Smooth muscle cell (in vitro differentiated cells): Measurements from ENCODE around the gene TMTC2. TPM values are rescaled to one million over a fixed set of nuclear protein-coding genes. Genes with fewer than 3 reads are reported as not detected.

Experiments used
- DNase-seq: peaks from one replicate; lab custom pipeline; 2025; ENCODE audit not compliant: unreplicated experiment; lab: John Stamatoyannopoulos, UW
- H2AFZ ChIP-seq: fragments of 200-600 bp; sonication (generic); 2 replicates; pipeline ENCODE4 v1.6.0; 2016; ENCODE audit warnings: antibody characterized with exemption, low read depth, mild to moderate bottlenecking
- H3F3A ChIP-seq: fragments of 200-600 bp; sonication (generic); 2 replicates; pipeline ENCODE4 v1.6.0; 2017; ENCODE audit warnings: antibody characterized with exemption, low read depth
- H3K27ac ChIP-seq: fragments of 200-600 bp; sonication (generic); 2 replicates; pipeline ENCODE4 v1.5.1; 2016; ENCODE audit warnings: low read depth, mild to moderate bottlenecking
- H3K27me3 ChIP-seq: fragments of 200-600 bp; sonication (generic); 2 replicates; pipeline ENCODE4 v1.6.1; 2016; ENCODE audit warnings: low read depth, mild to moderate bottlenecking
- H3K36me3 ChIP-seq: fragments of 200-600 bp; sonication (generic); 2 replicates; pipeline ENCODE4 v1.5.1; 2016; ENCODE audit warnings: low read depth
- H3K4me1 ChIP-seq: fragments of 200-600 bp; sonication (generic); 2 replicates; pipeline ENCODE4 v1.5.1; 2016; ENCODE audit warnings: low read depth
- H3K4me2 ChIP-seq: fragments of 200-600 bp; sonication (generic); 2 replicates; pipeline ENCODE4 v1.6.0; 2016; ENCODE audit warnings: mild to moderate bottlenecking
- H3K4me3 ChIP-seq: fragments of 200-600 bp; sonication (generic); 2 replicates; pipeline ENCODE4 v1.5.1; 2016; ENCODE audit warnings: mild to moderate bottlenecking
- H3K79me2 ChIP-seq: fragments of 200-600 bp; sonication (generic); 2 replicates; pipeline ENCODE4 v1.6.0; 2016; ENCODE audit warnings: low read depth, mild to moderate bottlenecking
- H3K9ac ChIP-seq: fragments of 200-600 bp; sonication (generic); 2 replicates; pipeline ENCODE4 v1.6.0; 2016; ENCODE audit warnings: low read depth
- H3K9me3 ChIP-seq: fragments of 200-600 bp; sonication (generic); replicated peaks from 2 replicates; pipeline ENCODE4 v1.5.1; 2016; ENCODE audit warnings: low read depth
- H4K20me1 ChIP-seq: fragments of 200-600 bp; sonication (generic); 2 replicates; pipeline ENCODE4 v1.6.0; 2016; ENCODE audit warnings: low read depth
- CTCF ChIP-seq: fragments of 200-600 bp; sonication (generic); IDR thresholded peaks from 2 replicates; pipeline ENCODE4 v1.5.1; 2017; ENCODE audit warnings: borderline replicate concordance, mild to moderate bottlenecking, antibody characterized with exemption; ENCODE audit not compliant: insufficient read depth, poor library complexity, severe bottlenecking
- WGBS: methylation state at CpG from one replicate; pipeline ENCODE4 v1.1.7; 2016; ENCODE audit warnings: low lambda C conversion rate; 5-methylcytosine and 5-hydroxymethylcytosine counted together
- polyA plus RNA-seq: library from polyadenylated mRNA; unstranded; fragments of >200 nt; fragmentation: Nextera tagmentation; extraction: Ambion mirVana; gene quantifications from 2 replicates; pipeline ENCODE4 v1.2.1, GENCODE V29; 2016
- total RNA-seq: library from RNA; depleted of rRNA; stranded (reverse); fragments of >200 nt; gene quantifications from 2 replicates; pipeline ENCODE4 v1.2.3, GENCODE V29; 2014

The TMTC2 gene
- total and polyA plus RNA-seq, 2 experiments from 2014 or later = 0.71 to 10.6 TPM

- H2AFZ ChIP-seq = no peak overlapping the region
- H3F3A ChIP-seq = no peaks in the 10 kb centered on the region
- no peak overlapping the region for H3K4me2 ChIP-seq
- H3K27ac ChIP-seq = no peak overlapping the region
- no peaks in the 10 kb centered on the region for H3K27me3 ChIP-seq
- no peak overlapping the region for H3K9ac ChIP-seq
- WGBS = 87% methylated on average over 4 of the region's 4 CpGs
- DNase-seq = no peak
- H3K9me3 ChIP-seq = no peaks in the 10 kb centered on the region
- H3K36me3 ChIP-seq = no peaks in the 10 kb centered on the region
- no peak overlapping the region for H3K4me3 ChIP-seq
- H3K4me1 ChIP-seq = no peaks in the 10 kb centered on the region
- TF ChIP-seq CTCF = no peak
- no peaks in the 10 kb centered on the region for H3K79me2 ChIP-seq
- H4K20me1 ChIP-seq = no peaks in the 10 kb centered on the region
These were observed 13.8 kb upstream of the TMTC2 start for GRCh38 chr12:82672811-82673495.

- no peak overlapping the region for H3K9ac ChIP-seq
- 88% methylated on average over 1 of the region's 1 CpG for WGBS
These were observed 13.0 kb upstream of the TMTC2 start for GRCh38 chr12:82673698-82674097.

GRCh38 chr12:82675246-82675645 is 11.5 kb upstream of the TMTC2 start:
- Histone ChIP-seq H3K27me3 (no peaks in the 10 kb centered on the region), H3K9ac (no peak overlapping the region), H3K4me2 (no peak overlapping the region), H3K4me1 (no peaks in the 10 kb centered on the region), H3K79me2 (no peaks in the 10 kb centered on the region), H3K4me3 (no peak overlapping the region), H4K20me1 (no peaks in the 10 kb centered on the region), H3F3A (no peaks in the 10 kb centered on the region), H3K27ac (no peak overlapping the region), H3K36me3 (no peaks in the 10 kb centered on the region), H3K9me3 (no peaks in the 10 kb centered on the region), H2AFZ (no peak overlapping the region)
- 96% methylated on average over 3 of the region's 3 CpGs for WGBS
- no peak for TF ChIP-seq CTCF
- no peak for DNase-seq

More at GRCh38 chr12:82673698-82674097, 13.0 kb upstream of the TMTC2 start:
- Histone ChIP-seq H3K27ac (no peak overlapping the region), H3K9me3 (no peaks in the 10 kb centered on the region), H3F3A (no peaks in the 10 kb centered on the region), H3K27me3 (no peaks in the 10 kb centered on the region), H3K79me2 (no peaks in the 10 kb centered on the region), H2AFZ (no peak overlapping the region), H3K4me2 (no peak overlapping the region), H3K36me3 (no peaks in the 10 kb centered on the region), H4K20me1 (no peaks in the 10 kb centered on the region), H3K4me1 (no peaks in the 10 kb centered on the region), H3K4me3 (no peak overlapping the region)
- no peak for DNase-seq
- TF ChIP-seq CTCF = no peak

GRCh38 chr12:82682326-82682725 is 4.4 kb upstream of the TMTC2 start:
- H3K36me3 ChIP-seq = no peaks in the 10 kb centered on the region
- WGBS = 45% methylated on average over 1 of the region's 1 CpG
- H3K4me3 ChIP-seq = no peak overlapping the region
- no peak overlapping the region for H3K4me2 ChIP-seq
- no peak overlapping the region for H2AFZ ChIP-seq
- H3K27me3 ChIP-seq = no peaks in the 10 kb centered on the region
- no peak overlapping the region for H3K9ac ChIP-seq
- TF ChIP-seq CTCF = no peak
- H3K27ac ChIP-seq = no peak overlapping the region
- no peaks in the 10 kb centered on the region for H4K20me1 ChIP-seq
- no peaks in the 10 kb centered on the region for H3K79me2 ChIP-seq
- H3K4me1 ChIP-seq = no peaks in the 10 kb centered on the region
- no peaks in the 10 kb centered on the region for H3F3A ChIP-seq
- DNase-seq = no peak
- H3K9me3 ChIP-seq = no peaks in the 10 kb centered on the region
